HG02840 (cell line): ENCODE results near the gene TNFAIP8L3.
"Not testable (repeated sequence)": the region's sequence is repeated elsewhere in the genome, so short reads cannot be mapped to it uniquely, and the experiment has no call there.

Experiments used
- ATAC-seq: cut with Tn5 transposase; IDR thresholded peaks from one replicate; pipeline ENCODE4 v1.9.1; 2021; ENCODE audit warnings: mild to moderate bottlenecking, moderate library complexity, moderate number of reproducible peaks; ENCODE audit not compliant: unreplicated experiment, low FRiP score

Gene TNFAIP8L3

GRCh38 chr15:51094606-51095569 is at the start of gene TNFAIP8L3:
Gene TNFAIP8L3 (minus strand): TSS chr15:51094906. CDS start chr15:51094595, 311 bp downstream.
- no peak for ATAC-seq

- no peak for ATAC-seq
Observed at GRCh38 chr15:51144021-51144532, 49.4 kb upstream of the TNFAIP8L3 start.

GRCh38 chr15:51140347-51140746 is 45.6 kb upstream of the TNFAIP8L3 start:
- ATAC-seq = not testable (repeated sequence)

GRCh38 chr15:51139091-51139490 is 44.4 kb upstream of the TNFAIP8L3 start:
- no peak for ATAC-seq

GRCh38 chr15:51137880-51138430 is 43.2 kb upstream of the TNFAIP8L3 start:
- no peak for ATAC-seq

- no peak for ATAC-seq
Observed at GRCh38 chr15:51137024-51137423, 42.3 kb upstream of the TNFAIP8L3 start.

GRCh38 chr15:51135276-51135675 is 40.6 kb upstream of the TNFAIP8L3 start:
- ATAC-seq = no peak

- no peak for ATAC-seq
Observed at GRCh38 chr15:51134416-51135199, 39.9 kb upstream of the TNFAIP8L3 start.

- no peak for ATAC-seq
Observed at GRCh38 chr15:51133140-51133765, 38.5 kb upstream of the TNFAIP8L3 start.

GRCh38 chr15:51132384-51133139 is 37.9 kb upstream of the TNFAIP8L3 start:
- ATAC-seq = no peak

GRCh38 chr15:51131596-51132290 is 37.0 kb upstream of the TNFAIP8L3 start:
- ATAC-seq = no peak

GRCh38 chr15:51130344-51130743 is 35.6 kb upstream of the TNFAIP8L3 start:
- no peak for ATAC-seq

GRCh38 chr15:51129535-51130188 is 35.0 kb upstream of the TNFAIP8L3 start:
- no peak for ATAC-seq

- ATAC-seq = no peak
Observed at GRCh38 chr15:51128701-51129100, 34.0 kb upstream of the TNFAIP8L3 start.

- ATAC-seq = no peak
Observed at GRCh38 chr15:51126842-51127241, 32.1 kb upstream of the TNFAIP8L3 start.

- not testable (repeated sequence) for ATAC-seq
Observed at GRCh38 chr15:51123002-51123401, 28.3 kb upstream of the TNFAIP8L3 start.

- ATAC-seq = no peak
Observed at GRCh38 chr15:51121631-51122225, 27.0 kb upstream of the TNFAIP8L3 start.

GRCh38 chr15:51121118-51121517 is 26.4 kb upstream of the TNFAIP8L3 start:
- no peak for ATAC-seq
